ENCODE data around the gene OSBPL5.
"Not testable (repeated sequence)": the region's sequence is repeated elsewhere in the genome, so short reads cannot be mapped to it uniquely, and the experiment has no call there.

DNA sequence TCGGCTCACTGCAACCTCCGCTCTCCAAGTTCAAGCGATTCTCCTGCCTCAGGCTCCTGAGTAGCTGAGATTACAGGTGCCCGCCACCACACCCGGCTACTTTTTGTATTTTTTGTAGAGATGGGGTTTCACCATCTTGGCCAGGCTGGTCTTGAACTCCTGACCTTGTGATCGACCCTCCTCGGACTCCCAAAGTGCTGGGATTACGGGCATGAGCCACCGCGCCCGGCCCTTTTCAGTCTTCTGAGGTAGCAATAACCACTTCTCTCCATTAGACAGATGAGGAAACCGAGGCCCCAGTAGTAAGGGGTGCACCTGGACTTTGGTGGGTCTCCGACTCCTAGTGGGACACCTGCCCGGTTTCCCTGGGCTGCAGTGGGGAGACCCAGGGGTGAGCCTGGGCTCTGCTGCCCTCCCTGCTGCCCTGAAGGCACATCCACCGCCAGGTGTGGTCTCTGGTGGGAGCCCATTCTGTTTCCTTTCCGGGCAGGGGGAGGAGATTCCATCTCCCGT, 3.7 kb upstream of the OSBPL5 start:
- TF ChIP-seq ZBTB1 (tag by site-specific recombination; IDR thresholded peaks at IDR 0.05); YY1 (tag by site-specific recombination; IDR thresholded peaks at IDR 0.05); ZFP37 (tag by site-specific recombination; IDR thresholded peaks at IDR 0.05); SALL2 (tag by site-specific recombination; IDR thresholded peaks at IDR 0.05; ENCODE audit: borderline replicate concordance); ZNF701 (tag by site-specific recombination; IDR thresholded peaks at IDR 0.05); ZNF677 (tag by site-specific recombination; IDR thresholded peaks at IDR 0.05); ZNF830 (tag by site-specific recombination; IDR thresholded peaks at IDR 0.05; ENCODE audit: low read depth); TCF7L2 (IDR thresholded peaks at IDR 0.05; ENCODE audit: borderline replicate concordance, low read depth, low read length); ZBTB8A (tag by site-specific recombination; IDR thresholded peaks at IDR 0.05): not testable (repeated sequence)
- TF ChIP-seq, protein P1, sequence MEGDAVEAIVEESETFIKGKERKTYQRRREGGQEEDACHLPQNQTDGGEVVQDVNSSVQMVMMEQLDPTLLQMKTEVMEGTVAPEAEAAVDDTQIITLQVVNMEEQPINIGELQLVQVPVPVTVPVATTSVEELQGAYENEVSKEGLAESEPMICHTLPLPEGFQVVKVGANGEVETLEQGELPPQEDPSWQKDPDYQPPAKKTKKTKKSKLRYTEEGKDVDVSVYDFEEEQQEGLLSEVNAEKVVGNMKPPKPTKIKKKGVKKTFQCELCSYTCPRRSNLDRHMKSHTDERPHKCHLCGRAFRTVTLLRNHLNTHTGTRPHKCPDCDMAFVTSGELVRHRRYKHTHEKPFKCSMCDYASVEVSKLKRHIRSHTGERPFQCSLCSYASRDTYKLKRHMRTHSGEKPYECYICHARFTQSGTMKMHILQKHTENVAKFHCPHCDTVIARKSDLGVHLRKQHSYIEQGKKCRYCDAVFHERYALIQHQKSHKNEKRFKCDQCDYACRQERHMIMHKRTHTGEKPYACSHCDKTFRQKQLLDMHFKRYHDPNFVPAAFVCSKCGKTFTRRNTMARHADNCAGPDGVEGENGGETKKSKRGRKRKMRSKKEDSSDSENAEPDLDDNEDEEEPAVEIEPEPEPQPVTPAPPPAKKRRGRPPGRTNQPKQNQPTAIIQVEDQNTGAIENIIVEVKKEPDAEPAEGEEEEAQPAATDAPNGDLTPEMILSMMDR (tag by site-specific recombination; IDR thresholded peaks at IDR 0.05): not testable (repeated sequence)

Measured in HEK293 (cell line).